Amniotic epithelial cell (primary cell): Measurements from ENCODE around the gene GSTT4.
"Not testable (repeated sequence)": the region's sequence is repeated elsewhere in the genome, so short reads cannot be mapped to it uniquely, and the experiment has no call there.

ENCODE experiments used
- DNase-seq: peaks from one replicate; pipeline ENCODE4 v3.0.0-alpha.2; 2010; ENCODE audit warnings: low read depth

The GSTT4 gene

GRCh38 chr22:23986538-23987178 is 18.6 kb downstream of the GSTT4 start:
- not testable (repeated sequence) for DNase-seq

- not testable (repeated sequence) for DNase-seq
Observed at GRCh38 chr22:23986089-23986488, 19.2 kb downstream of the GSTT4 start.

- peak; percentile 31 for DNase-seq
Observed at GRCh38 chr22:23984430-23984829, 20.8 kb downstream of the GSTT4 start.

- DNase-seq = not testable (repeated sequence)
Observed at GRCh38 chr22:23980567-23980966, 24.7 kb downstream of the GSTT4 start.

- DNase-seq = not testable (repeated sequence)
Observed at GRCh38 chr22:23979557-23980240, 25.6 kb downstream of the GSTT4 start, which contains the start of gene GSTT2. Gene GSTT2 (plus strand): TSS chr22:23980134.

GRCh38 chr22:23977304-23977703 is 27.9 kb downstream of the GSTT4 start:
- DNase-seq = not testable (repeated sequence)

- not testable (repeated sequence) for DNase-seq
Observed at GRCh38 chr22:23974836-23975352, 30.4 kb downstream of the GSTT4 start.

- DNase-seq = not testable (repeated sequence)
Observed at GRCh38 chr22:23974345-23974744, 30.9 kb downstream of the GSTT4 start, which contains the start of gene DDT. Gene DDT (minus strand): TSS chr22:23974441. CDS start chr22:23974414, 27 bp downstream.

GRCh38 chr22:23971927-23972326 is 33.3 kb downstream of the GSTT4 start:
- not testable (repeated sequence) for DNase-seq

- no peak for DNase-seq
Observed at GRCh38 chr22:23970816-23971486, 34.3 kb downstream of the GSTT4 start.

- DNase-seq = no peak
Observed at GRCh38 chr22:23970201-23970641, 35.0 kb downstream of the GSTT4 start.

- DNase-seq = no peak
Observed at GRCh38 chr22:23969071-23969470, 36.2 kb downstream of the GSTT4 start.

GRCh38 chr22:23966568-23966967 is 38.7 kb downstream of the GSTT4 start, which contains the start of gene DDTL:
Gene DDTL (plus strand): TSS chr22:23966888. CDS start chr22:23966915, 27 bp downstream.
- not testable (repeated sequence) for DNase-seq

- DNase-seq = not testable (repeated sequence)
Observed at GRCh38 chr22:23966094-23966493, 39.2 kb downstream of the GSTT4 start.

GRCh38 chr22:23961084-23961771 is 44.0 kb downstream of the GSTT4 start, which contains the start of gene GSTT2B:
Gene GSTT2B (minus strand): TSS chr22:23961195. CDS start chr22:23961131, 64 bp downstream.
- not testable (repeated sequence) for DNase-seq

GRCh38 chr22:23956301-23956900 is 48.9 kb downstream of the GSTT4 start:
- DNase-seq = peak; percentile 29

- DNase-seq = not testable (repeated sequence)
Observed at GRCh38 chr22:23955886-23956285, 49.4 kb downstream of the GSTT4 start.

- not testable (repeated sequence) for DNase-seq
Observed at GRCh38 chr22:23954991-23955305, 50.3 kb downstream of the GSTT4 start.

GRCh38 chr22:23954193-23954990 is 50.9 kb downstream of the GSTT4 start:
- not testable (repeated sequence) for DNase-seq

- not testable (repeated sequence) for DNase-seq
Observed at GRCh38 chr22:23953485-23953884, 51.8 kb downstream of the GSTT4 start.
